CD4-positive, alpha-beta T cell (primary cell): ENCODE measurements around the gene HOOK2. TPM values are rescaled to one million over a fixed set of nuclear protein-coding genes. Genes with fewer than 3 reads are reported as not detected.

ENCODE experiments used
- ATAC-seq: fragments of 200-7000 bp; cut with Tn5 transposase; one replicate; pipeline ENCODE4 v1.10.0; 2022; ENCODE audit warnings: mild to moderate bottlenecking; ENCODE audit not compliant: poor library complexity
- CTCF ChIA-PET: fragments of 350-600 bp; sonication (Branson Sonifier 250); formaldehyde crosslinking; loops from one replicate; lab custom pipeline; 2021; ENCODE audit warnings: antibody characterized with exemption, inconsistent platforms; lab: Charles Lee
- POLR2A ChIA-PET: fragments of 350-600 bp; sonication (Branson Sonifier 250); formaldehyde crosslinking; loops from one replicate; lab custom pipeline; 2021; ENCODE audit warnings: antibody characterized with exemption, inconsistent platforms; lab: Charles Lee
- DNase-seq, 14 experiments: peaks; one replicate each; pipeline ENCODE4 v3.0.0-alpha.2; 2013 to 2020; ENCODE audit warnings: mixed read lengths in 2 of 14
- H3K27ac ChIP-seq, 2 donors: one replicate each; pipeline versions ENCODE4 v1.5.1 to v1.7.0; 2013; ENCODE audit warnings: low read length in 2 of 2, low read depth in 1 of 2, mild to moderate bottlenecking in 1 of 2
- H3K27me3 ChIP-seq, 2 experiments: 1 replicate in 1 of 2; 2 replicates in 1 of 2; pipeline versions ENCODE4 v1.6.1 to v1.7.0; 2013; ENCODE audit warnings: low read length in 2 of 2, control low read depth in 1 of 2, mild to moderate bottlenecking in 1 of 2, moderate library complexity in 1 of 2; ENCODE audit not compliant: insufficient read depth in 2 of 2, control insufficient read depth in 1 of 2
- H3K36me3 ChIP-seq: one replicate; pipeline ENCODE4 v1.6.1; 2013; ENCODE audit warnings: low read length, control low read depth; ENCODE audit not compliant: insufficient read depth
- H3K4me1 ChIP-seq: one replicate; pipeline ENCODE4 v1.6.1; 2013; ENCODE audit warnings: low read length, control low read depth; ENCODE audit not compliant: insufficient read depth
- H3K4me3 ChIP-seq: one replicate; pipeline ENCODE4 v1.5.1; 2013; ENCODE audit warnings: mild to moderate bottlenecking, low read length, moderate library complexity
- H3K9me3 ChIP-seq, 2 experiments: 1 replicate in 1 of 2; 2 replicates in 1 of 2; pipeline versions ENCODE4 v1.6.1 to v1.7.0; 2013; ENCODE audit warnings: low read length in 2 of 2, mild to moderate bottlenecking in 2 of 2, control low read depth in 1 of 2, moderate library complexity in 1 of 2; ENCODE audit not compliant: control insufficient read depth in 1 of 2, insufficient read depth in 1 of 2
- H3K27ac Mint-ChIP-seq: one replicate; pipeline ENCODE4 v1.8.0; 2020; ENCODE audit warnings: mixed read lengths
- H3K27me3 Mint-ChIP-seq: one replicate; pipeline ENCODE4 v1.8.0; 2021; ENCODE audit warnings: mixed read lengths
- H3K36me3 Mint-ChIP-seq: one replicate; pipeline ENCODE4 v1.8.0; 2021; ENCODE audit warnings: low read depth, mixed read lengths
- H3K4me1 Mint-ChIP-seq: one replicate; pipeline ENCODE4 v1.8.0; 2021; ENCODE audit warnings: low read depth, mixed read lengths
- H3K4me3 Mint-ChIP-seq: one replicate; pipeline ENCODE4 v1.8.0; 2020; ENCODE audit warnings: mild to moderate bottlenecking, mixed read lengths
- H3K9me3 Mint-ChIP-seq: one replicate; pipeline ENCODE4 v1.8.0; 2020; ENCODE audit warnings: mixed read lengths
- intact Hi-C, 2 experiments: fragments of 100-400 bp; cut with DNase I in 1 of 2; cut with micrococcal nuclease in 1 of 2; formaldehyde crosslinking; loops; one replicate each; pipeline versions ENCODE4 v1.15.1 to v1.9.0; 2023 to 2025; cut with DNase I, micrococcal nuclease
- total RNA-seq, 174 experiments: library from RNA in 2 of 174; stranded (reverse) in 2 of 174; gene quantifications; one replicate each; pipeline ENCODE4 v1.2.3 and lab custom pipeline; 2021 to 2026
- TF ChIP-seq, protein P1 (sequence below): fragments of 200-600 bp; IDR thresholded peaks from one replicate; pipeline ENCODE4 v1.8.0; 2022; ENCODE audit warnings: antibody characterized with exemption, mild to moderate bottlenecking

HOOK2 gene
- total RNA-seq, 2 experiments from 2014 or later: 14.8 to 17.0 TPM

DNA sequence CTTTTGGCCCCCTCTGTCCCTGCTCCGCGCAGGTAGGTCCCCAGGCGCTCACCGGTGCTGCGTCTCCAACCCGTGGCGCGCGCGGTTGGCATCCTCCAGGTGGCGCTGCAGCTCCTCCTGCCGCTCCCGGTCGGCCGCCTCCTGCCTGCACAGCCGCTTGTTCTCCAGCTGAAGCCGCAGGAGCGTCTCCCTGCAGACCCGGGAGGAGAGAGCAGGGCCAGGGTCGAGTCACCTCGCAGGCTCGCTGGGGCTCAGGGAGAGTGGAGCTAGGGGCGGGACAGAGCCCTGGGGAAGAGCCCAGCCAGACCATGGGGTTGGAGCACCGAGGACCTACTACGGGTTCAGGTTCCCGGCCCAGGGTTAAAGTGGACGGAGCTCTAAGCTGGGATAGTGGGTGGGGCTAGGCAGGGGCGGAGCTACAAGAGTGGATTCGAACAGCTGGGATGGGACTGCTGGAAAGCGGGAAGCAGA lies 9.3 kb downstream of the HOOK2 start:
- Mint-ChIP-seq H3K9me3 (no peaks in the 10 kb centered on the region), H3K36me3 (peaks cover 4% of the 10 kb centered on the region), H3K27ac (no peak overlapping the region), H3K27me3 (no peaks in the 10 kb centered on the region), H3K4me1 (peaks cover 7% of the 10 kb centered on the region), H3K4me3 (no peak overlapping the region)
- H3K9me3 ChIP-seq: peaks cover 0 to 5% of the 10 kb centered on the region in 2 experiments
- no peaks in the 10 kb centered on the region for H3K27me3 ChIP-seq
- ATAC-seq (peak; percentile 77), DNase-seq (peak in 10 of 14 experiments; percentile 66 to 91 (median 80))
- no peaks in the 10 kb centered on the region for H3K36me3 ChIP-seq
- H3K27ac ChIP-seq: no peak overlapping the region
- ChIA-PET POLR2A (interaction anchor here (0.5 to 2.3 kb wide), 10 partner anchors 9 to 459 kb away, joined by 3 to 14 read pairs (median 6); partner anchors contain the start of genes HOOK2, JUNB, PRDX2 and THSD8), CTCF (interaction anchor here (0.6 to 3.3 kb wide), 14 partner anchors 9 to 83 kb away, joined by 3 to 30 read pairs (median 4); partner anchors contain the start of genes FBXW9, GET3 and JUNB)
- intact Hi-C loops: loop anchor here (1.0 to 2.0 kb wide), 3 partner anchors 30 to 81 kb away; no protein-coding TSS in a partner anchor
- H3K4me3 ChIP-seq: no peak overlapping the region
- TF ChIP-seq, protein P1, sequence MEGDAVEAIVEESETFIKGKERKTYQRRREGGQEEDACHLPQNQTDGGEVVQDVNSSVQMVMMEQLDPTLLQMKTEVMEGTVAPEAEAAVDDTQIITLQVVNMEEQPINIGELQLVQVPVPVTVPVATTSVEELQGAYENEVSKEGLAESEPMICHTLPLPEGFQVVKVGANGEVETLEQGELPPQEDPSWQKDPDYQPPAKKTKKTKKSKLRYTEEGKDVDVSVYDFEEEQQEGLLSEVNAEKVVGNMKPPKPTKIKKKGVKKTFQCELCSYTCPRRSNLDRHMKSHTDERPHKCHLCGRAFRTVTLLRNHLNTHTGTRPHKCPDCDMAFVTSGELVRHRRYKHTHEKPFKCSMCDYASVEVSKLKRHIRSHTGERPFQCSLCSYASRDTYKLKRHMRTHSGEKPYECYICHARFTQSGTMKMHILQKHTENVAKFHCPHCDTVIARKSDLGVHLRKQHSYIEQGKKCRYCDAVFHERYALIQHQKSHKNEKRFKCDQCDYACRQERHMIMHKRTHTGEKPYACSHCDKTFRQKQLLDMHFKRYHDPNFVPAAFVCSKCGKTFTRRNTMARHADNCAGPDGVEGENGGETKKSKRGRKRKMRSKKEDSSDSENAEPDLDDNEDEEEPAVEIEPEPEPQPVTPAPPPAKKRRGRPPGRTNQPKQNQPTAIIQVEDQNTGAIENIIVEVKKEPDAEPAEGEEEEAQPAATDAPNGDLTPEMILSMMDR: peak; percentile 90
- peaks cover 22% of the 10 kb centered on the region for H3K4me1 ChIP-seq

DNA sequence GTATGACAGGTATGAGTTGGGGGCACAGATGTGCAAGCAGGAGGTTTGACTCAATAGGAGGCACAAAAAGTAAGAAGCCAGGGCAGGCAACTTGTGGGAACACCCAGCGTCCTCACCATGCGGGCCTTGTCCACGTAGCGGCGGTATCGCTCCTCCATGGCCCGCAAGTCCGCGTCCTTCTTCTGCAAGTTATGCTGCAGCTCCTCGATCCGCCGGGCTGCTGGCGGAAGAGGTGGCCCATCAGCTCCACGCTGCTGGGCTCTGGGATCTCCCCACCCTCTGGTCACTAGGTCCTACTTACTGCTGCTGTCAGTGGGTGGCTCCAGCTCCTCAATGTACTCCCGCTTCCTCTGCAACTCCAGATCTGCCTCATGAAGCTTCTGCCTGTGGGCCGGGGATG lies 10.7 kb downstream of the HOOK2 start:
- Histone ChIP-seq H3K9me3 (peaks cover 0 to 5% of the 10 kb centered on the region in 2 experiments), H3K27ac (no peak overlapping the region), H3K36me3 (no peaks in the 10 kb centered on the region), H3K27me3 (no peaks in the 10 kb centered on the region), H3K4me3 (no peak overlapping the region), H3K4me1 (peaks cover 19% of the 10 kb centered on the region)
- Mint-ChIP-seq H3K4me3 (no peak overlapping the region), H3K27me3 (no peaks in the 10 kb centered on the region), H3K4me1 (no peaks in the 10 kb centered on the region), H3K27ac (no peak overlapping the region), H3K9me3 (no peaks in the 10 kb centered on the region), H3K36me3 (peaks cover 4% of the 10 kb centered on the region)
- CTCF ChIA-PET: interaction anchor here (3.1 to 3.3 kb wide), 2 partner anchors 31 to 83 kb away, joined by 19 to 30 read pairs; no protein-coding TSS in a partner anchor
- intact Hi-C loops: no loop called here
- TF ChIP-seq, protein P1: no peak
- POLR2A ChIA-PET: interaction anchor here (0.9 to 2.3 kb wide), 2 partner anchors 29 to 30 kb away, joined by 3 to 14 read pairs; partner anchors contain the start of gene TRIR
- DNase-seq (no peak), ATAC-seq (no peak)

DNA sequence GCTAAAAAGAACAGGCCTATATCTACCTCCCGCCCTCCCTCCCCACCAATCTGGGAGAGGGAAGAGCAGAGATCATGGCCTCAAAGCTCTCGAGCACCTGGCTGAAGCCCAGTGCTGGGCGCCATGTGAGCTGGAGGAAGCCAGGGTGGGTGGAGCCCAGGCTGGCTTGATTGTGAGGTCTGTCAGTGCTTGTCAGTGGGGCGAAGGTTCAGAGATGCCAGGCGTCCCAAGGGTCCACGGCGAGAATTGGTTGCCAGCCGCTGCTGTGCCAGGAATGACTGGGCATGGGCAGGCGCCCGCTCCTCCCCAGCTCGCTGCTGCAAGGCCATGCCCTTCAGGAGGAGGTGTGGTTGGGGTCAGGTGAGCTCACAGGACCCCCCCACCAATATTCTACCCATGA lies 12.3 kb downstream of the HOOK2 start:
- intact Hi-C loops: no loop called here
- DNase-seq (no peak), ATAC-seq (no peak)
- H3K36me3 ChIP-seq: no peaks in the 10 kb centered on the region
- Mint-ChIP-seq H3K9me3 (no peaks in the 10 kb centered on the region), H3K27me3 (peaks cover 5% of the 10 kb centered on the region), H3K36me3 (peaks cover 4% of the 10 kb centered on the region), H3K4me1 (no peaks in the 10 kb centered on the region), H3K4me3 (no peak overlapping the region), H3K27ac (no peak overlapping the region)
- H3K4me1 ChIP-seq: peaks cover 13% of the 10 kb centered on the region
- no peak overlapping the region for H3K27ac ChIP-seq
- TF ChIP-seq, protein P1: no peak
- CTCF ChIA-PET: interaction anchor here (2.0 kb wide), 1 partner anchor 33 kb away, joined by 5 read pairs; no protein-coding TSS in a partner anchor
- peaks cover 0 to 5% of the 10 kb centered on the region in 2 experiments for H3K9me3 ChIP-seq
- POLR2A ChIA-PET: no interaction called here
- peaks cover 0 to under 1% of the 10 kb centered on the region in 2 experiments for H3K27me3 ChIP-seq
- H3K4me3 ChIP-seq: no peak overlapping the region
